Jurkat, Clone E6-1 (cell line): ENCODE results near the gene ARHGAP26.
"Not testable (repeated sequence)": the region's sequence is repeated elsewhere in the genome, so short reads cannot be mapped to it uniquely, and the experiment has no call there.

ENCODE experiments used
- DNase-seq: peaks from one replicate; pipeline ENCODE4 v3.0.0-alpha.2; 2011; ENCODE audit warnings: low read depth, low spot score
- H3K4me3 ChIP-seq: 2 replicates; pipeline ENCODE4 v1.5.1; 2011; ENCODE audit warnings: mild to moderate bottlenecking, low read length, control low read depth, moderate library complexity

Gene ARHGAP26

DNA sequence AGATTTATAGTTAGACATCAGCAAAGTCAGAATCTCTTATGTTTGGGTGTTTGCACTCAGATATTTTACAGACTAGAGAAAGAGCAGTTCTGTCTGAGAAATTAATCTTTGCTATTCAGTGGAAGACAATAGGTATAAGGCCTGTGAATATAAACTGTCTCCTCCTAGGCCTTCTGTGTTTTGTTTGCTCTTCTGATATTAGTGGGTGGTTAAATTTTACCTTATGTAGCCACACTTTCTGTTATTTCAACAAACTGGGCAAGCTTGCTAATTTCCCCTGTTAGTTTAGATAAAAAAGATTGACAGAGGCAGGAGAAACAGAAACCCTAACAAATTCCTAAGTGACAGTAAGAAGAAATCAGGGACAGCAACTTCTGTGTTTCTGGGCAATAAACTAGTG lies 141.6 kb downstream of the ARHGAP26 start:
- no peak for DNase-seq
- H3K4me3 ChIP-seq, result no peak overlapping the region

DNA sequence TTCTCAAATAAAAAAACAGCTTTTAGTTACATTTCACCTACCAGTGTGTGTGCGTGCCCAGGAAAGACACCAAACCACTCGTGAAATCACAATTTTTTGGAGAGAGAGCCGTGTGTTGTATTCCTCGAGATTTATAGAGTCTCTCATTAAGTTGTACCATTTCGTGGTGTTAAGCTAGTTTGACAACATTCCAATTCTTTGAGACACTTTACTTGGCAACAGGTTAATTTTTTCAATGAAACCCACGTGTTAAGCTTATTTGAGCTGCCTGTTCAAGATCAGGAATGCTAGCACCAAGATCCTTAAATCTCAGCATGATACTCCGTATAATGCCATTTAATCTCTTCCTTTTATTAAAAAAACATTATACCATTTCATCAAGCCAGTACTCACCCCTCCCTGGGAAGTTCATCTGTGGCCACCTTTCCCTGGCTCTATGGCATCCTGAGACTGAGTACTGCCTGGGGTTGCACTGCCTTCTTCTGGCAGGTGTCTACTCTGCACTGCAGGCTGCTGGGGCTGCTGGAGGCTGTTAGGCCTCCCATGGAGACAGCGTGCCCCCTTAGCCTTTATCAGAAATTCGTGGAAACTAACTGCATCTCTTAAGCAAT lies 143.7 kb downstream of the ARHGAP26 start:
- no peak overlapping the region for H3K4me3 ChIP-seq
- DNase-seq, result no peak

DNA sequence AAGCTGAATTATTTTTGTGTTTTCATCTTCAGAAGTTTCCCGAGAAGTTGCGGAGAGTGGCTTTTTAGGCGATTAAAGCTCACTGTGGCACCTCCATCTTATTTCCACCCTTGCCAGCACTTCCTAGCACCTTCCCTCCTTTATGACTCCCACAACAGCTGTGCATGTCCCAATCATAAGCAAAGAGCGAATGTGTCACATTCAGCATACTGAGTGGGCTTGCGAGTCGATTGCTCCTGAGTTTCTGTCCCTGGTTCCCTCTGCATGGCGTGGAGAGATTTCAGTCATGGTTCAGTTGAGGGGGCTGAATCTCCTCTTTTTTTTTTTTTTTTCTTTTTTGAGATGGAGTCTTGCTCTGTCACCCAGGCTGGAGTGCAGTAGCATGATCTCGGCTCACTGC lies 144.9 kb downstream of the ARHGAP26 start:
- no peak overlapping the region for H3K4me3 ChIP-seq
- DNase-seq, result no peak

DNA sequence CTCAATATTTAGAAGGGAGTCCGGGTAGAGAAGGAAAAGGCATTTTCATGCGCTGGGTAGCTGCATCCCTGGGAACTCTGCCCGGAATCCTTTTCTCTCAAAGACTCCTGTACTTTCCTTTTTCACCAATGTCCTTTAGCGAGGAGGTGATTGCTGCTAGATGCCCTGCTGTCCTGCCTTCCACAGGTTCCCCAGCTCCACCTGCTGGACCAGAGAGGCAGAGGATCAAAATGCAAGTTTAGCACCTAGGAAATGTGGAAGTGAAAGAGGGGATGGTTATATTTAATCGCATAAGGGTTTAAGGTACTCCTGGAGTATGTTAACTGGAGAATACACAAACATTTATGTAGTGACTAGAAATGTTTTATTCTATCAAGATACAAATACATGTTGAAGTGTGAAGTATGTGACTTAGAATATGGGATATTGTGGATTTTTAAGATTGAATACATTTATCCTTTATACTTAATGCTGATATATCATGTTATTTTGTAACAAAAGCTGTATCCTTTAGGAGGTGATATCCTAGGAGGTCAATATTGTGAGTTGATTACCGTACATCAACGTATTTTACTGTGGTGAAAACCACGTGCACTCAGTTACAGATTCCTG lies 145.7 kb downstream of the ARHGAP26 start:
- DNase-seq, result no peak
- H3K4me3 ChIP-seq, result no peak overlapping the region

DNA sequence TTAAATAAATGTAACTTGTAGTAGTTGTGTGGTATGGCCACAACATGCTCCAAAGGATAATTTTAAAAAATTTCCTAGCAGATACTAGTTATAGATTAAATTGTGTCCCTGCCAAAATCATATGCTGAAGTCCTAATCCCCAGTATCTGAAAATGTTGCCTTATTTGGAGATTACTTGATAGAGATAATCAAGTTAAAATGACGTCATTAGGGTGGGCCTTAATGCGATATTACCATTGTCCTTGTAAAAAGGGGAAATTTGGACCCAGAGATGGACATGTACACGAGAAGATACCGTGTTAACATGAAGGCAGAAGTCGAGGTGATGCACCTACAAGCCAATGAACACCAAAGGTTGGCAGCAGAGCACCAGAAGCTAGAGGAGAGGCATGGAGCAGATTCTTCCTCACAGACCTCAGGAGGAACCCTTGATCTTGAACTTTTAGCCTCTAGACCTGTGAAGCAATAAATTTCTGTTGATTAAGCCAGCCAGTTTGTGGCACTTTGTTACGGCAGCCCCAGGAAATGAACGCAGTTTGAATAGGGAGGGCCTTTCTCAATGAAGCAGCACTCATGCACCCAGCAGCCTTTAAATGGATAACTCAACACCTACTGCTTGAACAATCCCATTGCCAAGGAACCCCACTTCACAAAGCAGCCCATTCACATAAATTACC lies 148.9 kb downstream of the ARHGAP26 start:
- no peak for DNase-seq
- no peak overlapping the region for H3K4me3 ChIP-seq

DNA sequence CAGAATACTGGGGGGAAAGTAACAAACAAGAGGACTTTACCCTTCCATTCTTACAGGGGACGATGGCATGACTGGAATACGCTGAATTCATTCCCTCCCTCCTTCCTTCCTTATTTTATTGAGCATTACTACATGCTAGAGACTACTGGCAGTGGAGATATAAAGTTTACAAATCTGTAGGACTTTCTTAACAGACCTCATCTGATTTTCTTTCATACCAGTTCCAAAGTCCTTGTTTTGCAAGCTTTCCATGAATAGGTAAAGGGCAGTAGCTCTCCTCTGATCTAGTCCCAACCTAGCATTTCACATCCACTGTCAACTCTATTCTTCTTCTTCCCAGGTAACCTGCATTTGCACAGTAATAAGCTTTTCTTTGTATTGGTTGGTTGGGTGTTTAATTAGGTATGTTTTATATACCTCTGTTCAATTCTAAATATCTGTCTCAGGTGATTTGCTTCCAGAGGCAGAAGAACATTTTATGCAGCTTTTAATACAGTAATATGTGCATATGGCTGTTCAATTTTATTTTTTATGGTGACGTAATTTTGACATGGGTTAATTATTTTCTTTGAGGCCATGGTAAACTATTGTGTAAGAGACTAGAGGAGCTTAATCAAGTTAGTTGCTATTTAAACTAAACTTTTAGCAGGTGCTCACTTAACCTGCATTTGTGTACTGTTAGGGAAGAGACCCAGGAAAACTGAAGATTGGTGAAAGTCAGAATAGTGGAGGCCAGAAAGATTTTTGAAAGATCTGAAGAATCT lies 150.9 kb downstream of the ARHGAP26 start:
- H3K4me3 ChIP-seq, result no peak overlapping the region
- DNase-seq, result no peak

DNA sequence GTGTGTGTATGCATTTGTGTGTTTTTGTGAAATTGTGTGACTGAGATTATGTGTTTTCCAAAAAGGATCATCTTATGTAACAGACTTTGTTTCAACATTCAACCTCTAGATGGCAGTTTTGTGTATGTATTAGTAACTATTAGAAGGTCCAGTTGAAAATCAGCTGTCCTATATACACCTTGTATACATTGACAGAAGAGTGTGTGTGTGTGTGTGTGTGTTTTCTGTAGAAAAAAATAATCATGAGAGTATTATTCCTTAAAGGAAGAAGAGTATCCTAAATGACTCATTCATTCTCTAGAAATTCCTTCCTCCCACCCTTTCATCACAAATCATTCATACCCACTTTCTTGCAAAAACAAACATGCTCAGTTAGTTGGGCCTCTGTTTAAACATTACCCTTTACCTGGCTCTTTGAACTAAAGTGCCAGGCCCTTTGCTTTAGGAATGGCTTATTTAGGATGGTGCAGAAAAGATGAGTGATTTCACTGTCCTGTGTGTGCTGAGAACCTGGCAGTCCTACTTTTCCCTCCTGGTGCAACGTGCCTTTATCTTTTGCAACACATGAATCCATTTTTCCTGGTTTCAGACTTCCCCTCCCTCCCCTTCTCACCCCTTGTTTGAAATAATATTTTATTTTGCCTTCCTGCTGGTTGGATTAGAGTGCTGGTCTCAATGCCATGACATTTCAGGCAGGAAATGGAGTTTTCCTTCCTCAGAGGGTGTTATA lies 152.2 kb downstream of the ARHGAP26 start:
- no peak overlapping the region for H3K4me3 ChIP-seq
- DNase-seq, result no peak

DNA sequence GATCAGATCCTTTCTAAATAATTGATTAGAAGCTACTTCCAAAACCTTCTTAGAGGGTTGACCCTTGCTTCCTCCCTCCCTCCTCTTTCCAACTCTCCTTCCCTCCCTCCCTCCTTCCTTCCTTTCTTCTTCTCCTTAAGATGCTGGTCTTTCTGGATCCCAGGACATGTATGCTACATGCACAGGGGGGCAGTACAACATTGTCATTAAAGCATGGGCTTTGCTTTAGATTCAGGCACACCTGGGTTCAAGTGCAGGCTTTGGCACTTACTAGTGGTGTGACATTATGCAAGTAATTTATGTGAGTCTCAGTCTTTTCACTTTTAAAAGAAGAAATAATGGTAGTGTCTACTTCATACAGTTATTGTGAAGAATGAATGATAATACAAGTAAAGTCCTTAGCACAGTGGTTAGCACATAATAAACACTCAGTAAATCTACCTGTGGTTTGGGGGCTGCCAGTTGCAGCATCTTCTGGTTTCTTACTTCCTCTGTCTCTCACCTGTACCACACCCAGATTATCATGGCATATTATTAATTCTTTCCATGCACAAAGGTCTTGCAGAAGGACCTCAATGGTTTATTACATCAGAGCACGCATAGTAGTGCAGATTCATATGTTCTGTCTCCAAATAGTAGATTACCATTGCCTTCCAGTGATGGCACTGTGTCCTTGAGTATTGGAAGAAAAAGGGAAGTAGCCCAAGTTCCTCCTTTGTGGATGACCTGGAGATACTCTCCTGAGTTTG lies 154.1 kb downstream of the ARHGAP26 start:
- H3K4me3 ChIP-seq, result no peak overlapping the region
- no peak for DNase-seq

DNA sequence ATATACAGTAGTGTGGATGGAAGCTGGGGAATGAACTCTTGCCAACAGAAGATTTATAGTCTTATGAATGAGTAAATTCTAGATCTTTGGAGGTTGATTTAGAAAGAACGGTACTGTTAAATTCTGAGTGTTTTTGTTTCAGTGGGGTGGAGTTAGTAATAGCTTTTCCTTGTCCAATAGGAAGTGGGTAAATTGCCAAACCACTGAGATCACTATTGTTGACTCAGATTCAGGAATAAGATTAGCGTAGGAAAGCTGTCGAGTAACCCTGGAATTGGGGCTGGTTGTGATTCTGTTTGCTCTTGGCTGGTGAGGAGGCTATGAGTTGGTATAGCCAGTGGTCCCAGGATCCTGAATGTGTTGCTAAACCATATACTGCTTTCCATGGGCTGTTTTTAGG lies 155.6 kb downstream of the ARHGAP26 start:
- H3K4me3 ChIP-seq, result no peak overlapping the region
- DNase-seq, result no peak

DNA sequence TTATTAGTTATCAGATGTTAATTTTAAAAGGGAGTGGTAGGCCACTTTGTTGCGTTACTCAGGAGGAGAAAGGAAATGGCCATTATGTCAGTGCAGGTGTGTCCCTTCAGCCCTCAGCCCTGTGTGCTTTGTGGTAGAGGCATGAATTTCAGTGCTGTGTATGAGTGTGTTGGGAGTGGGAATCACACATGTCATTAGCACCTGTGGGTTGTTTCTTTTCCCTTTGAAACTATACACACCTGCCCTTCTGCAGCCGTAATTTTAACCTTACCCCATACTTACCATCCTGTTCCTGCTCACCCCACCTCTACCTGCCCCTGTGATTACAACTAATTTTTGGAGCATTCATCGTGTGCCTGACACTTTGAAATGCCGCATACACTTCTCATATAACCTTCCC lies 156.4 kb downstream of the ARHGAP26 start:
- DNase-seq, result no peak
- no peak overlapping the region for H3K4me3 ChIP-seq

DNA sequence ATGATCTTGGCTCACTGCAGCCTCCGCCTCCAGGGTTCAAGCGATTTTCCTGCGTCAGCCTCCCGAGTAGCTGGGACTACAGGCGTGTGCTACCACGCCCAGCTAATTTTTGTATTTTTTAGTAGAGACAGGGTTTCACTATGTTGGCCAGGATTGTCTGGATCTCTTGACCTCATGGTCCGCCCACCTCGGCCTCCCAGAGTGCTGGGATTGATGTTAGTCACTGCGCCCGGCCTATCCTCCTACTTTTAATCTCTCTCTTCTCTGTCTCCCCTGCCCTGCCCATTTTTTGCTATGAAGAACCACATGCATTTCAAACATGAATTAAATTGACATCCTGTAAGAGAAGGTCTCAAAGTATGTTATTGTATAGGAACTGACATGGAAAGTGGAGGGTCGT lies 158.8 kb downstream of the ARHGAP26 start:
- not testable (repeated sequence) for H3K4me3 ChIP-seq

DNA sequence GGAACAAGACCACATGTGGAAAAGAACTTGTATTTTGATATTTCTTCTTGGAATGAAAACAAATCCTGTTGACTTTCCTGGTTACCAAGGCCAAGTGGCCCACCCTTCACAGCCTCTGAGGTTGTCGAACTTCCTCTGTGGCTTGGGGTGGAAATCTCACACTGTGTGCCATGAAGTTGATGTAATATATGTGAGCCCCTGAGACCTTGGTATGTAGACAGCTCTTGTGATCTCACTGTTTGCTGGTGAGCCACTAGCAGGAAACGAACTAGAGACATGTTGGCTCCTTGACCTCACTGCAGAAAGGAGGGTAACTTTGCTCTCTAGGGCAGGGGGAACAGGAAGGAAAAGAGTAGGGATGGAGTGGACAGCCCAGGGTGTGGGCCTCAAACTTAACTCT lies 159.4 kb downstream of the ARHGAP26 start:
- H3K4me3 ChIP-seq, result no peak overlapping the region
- no peak for DNase-seq

More for the DNA sequence above, 158.8 kb downstream of the ARHGAP26 start:
- not testable (repeated sequence) for DNase-seq

DNA sequence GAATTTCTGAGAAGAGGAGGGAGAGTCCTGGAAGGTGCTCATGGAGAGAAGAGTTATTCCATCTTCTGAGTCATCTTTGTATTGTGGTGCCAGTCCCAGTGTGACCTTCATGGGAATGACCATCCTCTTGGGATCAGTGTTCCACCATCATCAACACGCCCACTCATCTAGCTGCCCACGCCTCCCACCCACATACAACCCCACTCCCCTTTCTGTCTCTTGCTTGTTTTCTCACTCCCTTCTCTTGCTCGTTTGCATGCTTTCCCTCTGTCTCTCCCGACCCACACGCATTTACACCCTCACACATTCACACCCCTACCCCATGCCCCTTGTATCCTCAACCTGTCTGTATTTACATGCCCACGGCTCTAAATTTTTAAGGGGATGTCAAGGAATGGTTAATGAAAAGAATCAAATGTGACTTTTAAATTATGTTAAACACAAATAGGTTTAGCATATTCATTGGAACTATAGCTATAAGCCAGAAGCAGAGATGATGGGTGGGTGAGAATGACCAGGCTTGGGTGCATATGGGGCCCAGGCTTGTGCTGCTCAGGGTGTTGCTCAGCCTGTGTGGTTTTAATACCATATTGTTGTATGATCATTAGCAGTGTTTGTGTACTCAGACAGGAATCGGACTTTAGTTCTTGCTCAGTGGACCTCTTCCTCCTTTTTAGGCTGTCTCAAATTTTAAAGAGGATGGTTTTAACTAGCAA lies 160.4 kb downstream of the ARHGAP26 start:
- no peak overlapping the region for H3K4me3 ChIP-seq
- DNase-seq, result no peak

DNA sequence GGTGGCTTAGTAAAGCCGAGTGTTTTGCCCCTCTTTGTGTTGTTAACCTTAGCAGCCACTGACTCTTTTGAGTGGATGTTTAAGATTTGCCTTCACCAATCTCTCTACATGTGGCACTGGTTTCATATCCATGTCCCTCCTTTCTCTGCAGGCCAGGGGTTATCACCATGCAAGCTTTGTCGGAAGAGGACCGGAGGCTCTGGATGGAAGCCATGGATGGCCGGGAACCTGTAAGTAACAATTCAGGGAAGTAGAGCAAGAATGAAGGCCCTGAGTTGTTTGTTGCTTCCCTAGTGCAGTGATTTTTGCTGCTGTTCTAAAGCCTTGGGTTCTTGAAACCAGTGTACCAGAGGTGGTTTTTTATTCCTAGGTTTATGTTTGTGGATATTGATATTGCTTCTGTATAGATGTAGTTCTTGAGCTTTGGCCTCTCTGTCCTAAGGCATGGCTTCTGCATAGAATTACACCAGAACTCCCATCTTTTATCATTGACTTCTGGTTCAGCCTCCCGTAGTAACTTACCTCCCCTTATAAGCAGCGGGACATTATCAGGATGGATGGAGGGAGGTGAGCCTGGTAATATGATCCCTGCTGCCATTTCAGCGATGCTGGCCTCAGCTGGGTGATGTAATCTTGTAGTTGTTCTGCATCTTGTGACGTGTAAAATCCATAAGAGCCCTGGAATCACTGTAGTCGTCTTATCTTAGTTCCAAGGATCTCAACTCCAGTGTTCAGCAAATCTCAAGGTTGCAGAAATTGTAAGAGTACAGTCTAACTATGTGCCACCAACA lies 161.9 kb downstream of the ARHGAP26 start:
- DNase-seq, result no peak
- H3K4me3 ChIP-seq, result no peak overlapping the region

DNA sequence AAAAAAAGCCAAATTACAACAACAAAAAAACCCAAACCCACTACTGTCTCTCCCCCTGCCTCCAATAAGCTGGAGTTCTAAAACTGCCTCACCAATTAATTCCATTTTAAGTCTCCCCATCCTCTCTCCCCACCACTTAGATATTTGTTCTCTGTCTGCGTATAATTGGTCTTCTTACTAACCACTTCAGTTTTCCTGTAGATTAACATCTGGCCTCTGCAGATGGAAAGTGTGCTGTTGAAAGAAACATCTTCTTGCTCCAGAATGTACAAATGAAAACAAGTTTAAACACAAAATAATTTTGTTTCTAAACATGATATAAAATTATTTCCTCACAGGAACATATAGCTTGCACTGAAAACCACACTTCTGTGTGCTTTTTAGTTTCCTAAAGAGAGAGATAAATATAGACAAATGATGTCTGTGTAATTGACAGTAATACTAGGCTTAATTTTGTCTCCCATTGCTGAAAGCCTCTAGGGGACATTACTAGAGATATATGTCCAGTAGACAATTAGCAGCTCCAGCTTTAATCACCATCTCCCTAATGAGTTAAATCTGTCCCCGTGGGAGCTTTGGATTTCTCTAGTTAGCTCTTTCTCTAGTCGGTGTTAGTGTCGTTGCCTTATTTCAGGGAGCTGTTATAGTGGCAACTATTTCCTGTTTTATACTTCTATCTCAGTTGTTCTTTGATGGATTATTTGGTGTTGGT lies 164.0 kb downstream of the ARHGAP26 start:
- peak; percentile 28 for DNase-seq
- no peak overlapping the region for H3K4me3 ChIP-seq

DNA sequence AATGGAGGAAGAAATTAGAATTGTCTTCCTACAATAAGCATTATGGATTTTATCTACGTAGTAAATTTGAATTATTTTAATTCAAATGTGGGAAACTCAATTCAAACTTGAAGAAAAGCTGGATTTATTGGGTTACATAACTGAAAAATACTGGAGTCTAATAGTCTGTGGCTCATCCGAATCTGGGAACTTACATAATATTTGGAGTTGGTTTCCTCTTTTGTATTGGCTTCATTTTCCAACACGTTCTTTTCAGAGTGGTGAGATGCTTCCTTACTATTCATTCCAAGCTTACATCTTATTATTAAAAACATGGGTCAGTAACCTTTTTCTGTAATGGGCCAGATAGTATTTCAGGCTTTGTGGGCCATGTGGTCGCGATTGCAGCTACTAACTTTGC lies 164.8 kb downstream of the ARHGAP26 start:
- no peak overlapping the region for H3K4me3 ChIP-seq
- DNase-seq, result no peak

DNA sequence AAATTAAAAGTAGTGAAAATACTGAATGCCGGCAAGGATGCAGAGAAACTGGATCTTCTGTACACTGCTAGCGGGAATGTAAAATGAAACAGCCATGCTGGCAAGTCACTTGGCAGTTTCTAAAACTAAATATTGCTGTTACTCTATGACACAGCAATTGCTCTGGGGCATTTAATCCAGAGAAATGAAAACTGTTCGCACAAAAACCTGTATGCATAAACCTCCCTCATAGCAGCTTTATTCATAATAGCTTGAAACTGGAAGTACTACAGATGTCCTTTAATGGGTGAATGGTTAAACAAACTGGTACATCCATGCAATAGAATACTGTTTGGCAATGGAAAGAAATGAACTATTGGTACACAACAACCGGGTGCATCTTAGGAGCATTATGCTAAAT lies 167.2 kb downstream of the ARHGAP26 start:
- no peak for DNase-seq

More for the DNA sequence above, 167.2 kb downstream of the ARHGAP26 start:
- H3K4me3 ChIP-seq, result no peak overlapping the region
